NCI-H1105 treated with DMSO at 0.1 percent for 48 hours (cell line): ENCODE measurements around the gene TRPM1.

Experiments
- DNase-seq: peaks from one replicate; lab custom pipeline; 2025; lab: John Stamatoyannopoulos, UW

TRPM1 gene

GRCh38 chr15:31049682-31050615, 51.6 kb downstream of the TRPM1 start:
- no peak for DNase-seq

DNA sequence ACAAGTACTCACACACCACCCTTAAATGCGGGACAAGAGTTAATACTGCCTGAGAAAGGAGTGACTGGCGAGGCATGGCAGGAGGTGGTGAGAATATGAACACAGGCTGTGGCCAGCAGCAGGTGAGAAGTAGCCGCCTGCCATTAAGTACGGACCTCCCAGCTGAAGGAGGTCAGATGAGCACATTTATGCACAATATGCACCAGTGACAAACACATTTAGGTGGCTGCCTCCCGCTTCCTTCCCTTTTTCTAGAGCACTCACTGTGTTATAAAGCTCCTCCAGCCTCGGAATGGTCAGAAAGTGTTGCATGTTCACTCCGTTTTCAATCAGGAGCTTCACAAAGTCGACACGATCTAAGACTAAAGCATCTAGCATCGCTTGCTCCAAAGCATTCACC, 52.4 kb downstream of the TRPM1 start:
- DNase-seq, result no peak

GRCh38 chr15:31047437-31047836, 54.1 kb downstream of the TRPM1 start:
- DNase-seq, result no peak

GRCh38 chr15:31046759-31047359, 54.7 kb downstream of the TRPM1 start:
- no peak for DNase-seq

- no peak for DNase-seq
These were observed 55.9 kb downstream of the TRPM1 start for GRCh38 chr15:31045606-31046005.

DNA sequence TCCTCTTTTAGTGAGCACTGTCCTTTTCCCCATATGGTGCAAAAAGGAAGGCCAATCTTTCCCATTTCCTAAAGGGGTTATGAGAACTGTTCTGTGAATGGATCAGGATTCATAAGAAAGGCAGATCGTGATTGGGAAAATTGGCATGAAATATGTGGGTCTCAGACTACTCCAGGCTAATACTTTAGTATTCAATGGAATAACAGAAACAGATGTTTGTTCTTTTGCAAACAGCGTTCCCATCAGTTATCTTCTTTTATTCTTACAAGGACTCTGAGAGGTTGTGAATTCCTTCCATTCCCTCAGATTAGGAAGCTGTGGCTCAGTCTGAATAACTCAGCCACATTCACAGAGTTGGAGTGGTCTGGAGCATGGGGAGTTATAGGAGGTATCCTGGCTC, 58.8 kb downstream of the TRPM1 start:
- no peak for DNase-seq

- no peak for DNase-seq
These were observed 59.9 kb downstream of the TRPM1 start for GRCh38 chr15:31041610-31042009.

- no peak for DNase-seq
These were observed 60.9 kb downstream of the TRPM1 start for GRCh38 chr15:31040611-31041010.

DNA sequence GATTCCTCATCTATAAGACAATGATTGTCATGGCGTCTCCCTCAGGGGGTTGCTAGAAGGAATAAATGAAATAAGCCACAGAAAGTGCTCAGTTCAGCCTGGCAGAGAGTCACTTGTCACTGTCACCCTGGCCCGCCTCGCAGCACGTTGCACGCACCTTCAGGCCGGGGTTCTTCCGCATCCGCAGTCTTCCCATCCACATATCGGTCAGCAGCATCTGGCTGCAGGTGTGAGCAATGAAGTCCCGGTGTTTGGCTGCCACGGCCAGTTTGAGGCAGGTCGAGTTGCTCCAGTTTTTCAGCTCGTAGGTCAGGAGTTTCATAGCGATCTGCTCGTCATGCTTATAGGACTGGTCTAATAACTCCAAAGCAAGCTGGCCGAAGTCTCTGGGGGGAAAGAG, 61.6 kb downstream of the TRPM1 start:
- no peak for DNase-seq

DNA sequence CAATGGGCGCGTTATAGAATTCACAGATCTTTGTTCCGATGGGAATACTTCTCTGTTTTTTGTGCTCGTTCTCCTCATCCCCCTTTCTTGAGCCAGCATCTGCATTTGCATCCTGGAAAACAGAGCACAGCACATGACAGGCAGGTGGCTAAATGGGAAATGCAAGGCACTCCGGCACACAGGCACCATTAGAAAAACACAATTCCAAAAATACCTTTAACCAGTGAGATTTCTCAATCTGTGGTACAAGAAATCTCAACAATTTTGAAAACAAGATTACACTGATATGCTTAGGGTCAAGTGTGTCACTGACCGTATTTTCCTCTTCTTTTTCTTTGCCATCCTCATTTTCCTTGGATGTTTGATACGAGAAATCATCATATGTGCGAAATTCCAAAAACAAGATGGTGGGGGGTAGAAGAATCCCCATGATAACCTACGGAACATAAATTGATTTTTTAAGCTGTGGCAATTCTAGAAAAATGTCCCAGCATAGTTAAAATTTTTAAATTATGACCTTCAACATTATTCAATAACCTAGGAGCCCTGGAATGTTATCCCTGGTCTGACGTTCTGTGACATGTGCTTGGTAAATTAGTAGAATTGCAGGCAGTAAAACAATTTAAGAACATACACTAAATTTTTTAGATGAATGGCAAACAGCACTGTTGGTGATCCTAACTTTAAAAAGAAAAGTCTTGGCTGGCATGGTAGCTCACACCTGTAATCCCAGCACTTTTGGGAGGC, 63.6 kb downstream of the TRPM1 start:
- no peak for DNase-seq

- no peak for DNase-seq
These were observed 64.7 kb downstream of the TRPM1 start for GRCh38 chr15:31036783-31037182.

DNA sequence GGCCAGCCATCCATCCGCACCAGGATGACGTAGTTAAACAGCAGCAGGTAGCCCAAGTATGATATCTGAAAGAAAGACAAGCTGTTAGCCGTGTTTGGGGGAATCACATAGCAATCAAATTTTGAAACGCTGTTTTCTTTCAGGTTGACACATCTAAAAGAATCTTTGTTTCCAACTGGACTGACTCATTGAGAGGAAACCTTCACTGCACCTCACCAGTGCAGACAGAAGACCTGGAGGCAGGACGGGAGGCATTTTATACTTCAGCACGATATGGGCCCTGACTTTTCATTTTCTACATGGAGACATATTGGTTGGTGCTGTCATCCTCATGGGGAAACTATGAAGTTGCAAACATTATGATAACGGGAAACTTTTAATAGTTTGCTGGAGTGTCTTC, 65.9 kb downstream of the TRPM1 start:
- DNase-seq, result no peak

- DNase-seq, result no peak
These were observed 67.4 kb downstream of the TRPM1 start for GRCh38 chr15:31034152-31034551.

DNA sequence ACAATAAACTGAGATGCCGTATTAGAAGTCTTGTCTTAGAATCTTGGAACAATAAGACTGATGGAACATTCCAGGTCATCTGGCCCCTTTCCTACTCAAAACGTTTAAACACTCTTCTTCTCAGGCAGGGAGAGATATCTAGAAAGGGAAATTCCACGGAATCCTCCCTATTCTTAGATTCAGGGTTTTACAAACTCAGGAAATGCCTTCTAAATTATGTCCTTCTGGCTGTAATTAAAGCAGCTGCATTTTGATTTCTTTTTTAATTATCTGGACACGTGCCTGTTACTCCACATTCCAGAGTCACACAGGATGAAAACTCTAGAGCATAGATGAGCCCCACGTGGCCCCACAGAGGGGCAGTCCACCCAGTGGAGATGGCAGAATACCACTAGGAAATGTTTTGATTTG, 68.6 kb downstream of the TRPM1 start:
- DNase-seq, result no peak

GRCh38 chr15:31031471-31032067, 70.0 kb downstream of the TRPM1 start:
- DNase-seq, result no peak

DNA sequence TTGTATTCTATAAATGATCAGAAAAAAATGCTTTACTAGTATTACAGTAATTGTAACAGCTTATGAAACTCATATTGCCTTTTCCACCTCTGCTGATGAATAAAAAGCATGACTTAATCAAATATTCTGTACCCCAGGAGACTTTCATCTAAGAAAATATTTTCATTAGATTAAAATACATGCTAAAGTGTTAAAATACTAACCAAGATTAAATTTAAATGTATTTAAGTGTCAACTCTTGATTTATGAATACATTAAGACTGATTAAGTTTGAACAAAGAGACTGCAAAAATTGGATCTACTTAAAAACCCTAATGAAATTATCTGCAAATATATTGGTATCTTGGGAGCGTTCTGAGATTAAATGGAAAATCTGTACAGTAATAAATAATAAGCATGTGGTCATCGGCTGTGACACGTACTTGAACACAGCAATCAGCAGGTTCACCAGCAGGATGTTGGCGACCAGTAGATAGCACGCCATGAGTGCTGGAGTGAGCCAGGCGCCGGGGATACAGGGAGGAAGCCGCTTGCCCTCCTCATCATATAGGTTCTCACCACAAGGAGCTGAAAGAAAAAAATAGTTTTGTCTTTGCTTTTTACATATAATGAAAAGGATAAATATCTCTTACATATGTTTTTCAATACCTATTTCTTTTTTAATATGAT, 73.5 kb downstream of the TRPM1 start:
- no peak for DNase-seq

DNA sequence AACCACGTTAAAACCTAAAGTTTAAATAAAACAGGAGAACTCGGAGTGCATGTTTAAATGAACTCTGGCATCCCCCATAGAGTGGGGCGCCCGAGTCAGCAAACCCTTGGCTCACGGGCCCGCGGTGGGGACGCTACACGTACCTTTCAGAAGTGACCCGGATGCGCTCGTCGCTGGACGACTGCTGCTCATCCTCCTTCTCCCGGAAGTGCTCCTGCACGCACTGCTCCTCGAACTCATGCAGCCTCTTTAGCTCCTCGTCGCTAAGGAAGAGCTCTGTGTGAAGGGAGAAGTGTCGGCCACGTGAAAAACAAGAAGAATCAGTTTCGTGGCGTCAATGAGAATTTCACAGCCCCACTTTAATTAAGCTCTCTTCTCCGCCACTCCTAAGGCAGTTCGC, 75.5 kb downstream of the TRPM1 start:
- DNase-seq, result no peak

GRCh38 chr15:31024979-31025378, 76.5 kb downstream of the TRPM1 start:
- DNase-seq, result no peak

DNA sequence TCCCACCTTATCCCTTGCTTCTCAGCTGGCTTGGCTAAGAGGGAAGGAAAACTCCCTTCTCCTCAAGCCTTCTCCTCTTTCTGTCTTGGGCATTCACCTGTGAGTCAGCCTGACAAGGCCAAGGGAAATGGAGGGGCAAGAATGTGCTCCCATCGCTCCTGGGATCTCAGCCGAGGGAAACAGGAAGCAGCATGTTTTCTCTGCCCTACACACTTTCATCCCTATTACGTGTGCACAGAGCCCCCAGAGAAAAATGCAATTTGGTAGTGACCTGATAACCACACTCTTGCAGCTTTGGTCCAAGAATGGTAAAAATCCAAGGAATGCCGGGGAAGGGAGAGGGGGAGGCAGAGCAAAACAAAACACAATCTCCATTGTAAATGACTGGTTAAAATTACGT, 77.2 kb downstream of the TRPM1 start:
- DNase-seq, result no peak

GRCh38 chr15:31023841-31024240, 77.7 kb downstream of the TRPM1 start:
- DNase-seq, result no peak

GRCh38 chr15:31021067-31021665, 80.4 kb downstream of the TRPM1 start:
- DNase-seq, result no peak
